NCI-H2029 treated with DMSO at 0.1 percent for 48 hours (cell line): ENCODE measurements around the gene PRRC1.
A peak's percentile ranks its signal among the peaks of the same experiment; 100 is the strongest.
"Not testable (repeated sequence)": the region's sequence is repeated elsewhere in the genome, so short reads cannot be mapped to it uniquely, and the experiment has no call there.

ENCODE experiments used
- DNase-seq: peaks from one replicate; lab custom pipeline; 2025; lab: John Stamatoyannopoulos, UW

Gene PRRC1

GRCh38 chr5:127517480-127518318, at the start of gene PRRC1:
PRRC1 (plus strand) TSS chr5:127517640; CDS start chr5:127523480, 5,840 bp downstream.
- peak; percentile 71 for DNase-seq

DNA sequence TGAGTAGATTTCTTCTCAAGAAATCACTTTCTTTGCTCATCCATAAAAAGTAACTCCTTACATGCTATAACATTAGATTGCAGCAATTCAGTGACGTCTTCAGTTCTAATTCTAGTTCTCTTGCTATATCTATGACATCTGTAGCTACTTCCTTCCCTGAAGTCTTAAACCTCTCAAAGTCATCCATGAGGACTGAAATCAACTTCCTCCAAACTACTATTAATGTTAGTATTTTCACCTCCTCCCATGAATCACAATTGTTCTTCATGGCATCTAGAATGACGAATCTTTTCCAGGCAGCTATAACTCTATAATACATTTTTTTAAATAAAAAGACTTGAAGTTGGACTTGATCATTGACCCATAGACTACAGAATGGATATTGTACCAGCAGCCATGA, 46.2 kb upstream of the PRRC1 start:
- no peak for DNase-seq

DNA sequence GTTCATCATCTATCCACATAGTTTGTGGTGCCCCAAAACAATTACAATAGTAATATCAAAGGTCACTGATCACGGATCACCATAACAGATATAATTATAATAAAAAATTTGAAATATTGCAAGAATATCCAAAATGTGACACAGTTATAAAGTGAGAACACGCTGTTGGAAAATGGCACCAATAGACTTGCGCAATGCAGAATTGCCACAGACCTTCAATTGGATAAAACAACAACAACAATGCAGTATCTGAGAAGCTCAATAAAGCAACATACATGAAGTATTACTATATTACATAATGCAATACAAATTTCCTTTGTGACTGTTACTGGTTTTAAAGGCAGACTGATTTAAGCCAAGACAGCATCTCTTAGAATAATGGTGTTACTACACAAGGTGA, 44.7 kb upstream of the PRRC1 start:
- no peak for DNase-seq

DNA sequence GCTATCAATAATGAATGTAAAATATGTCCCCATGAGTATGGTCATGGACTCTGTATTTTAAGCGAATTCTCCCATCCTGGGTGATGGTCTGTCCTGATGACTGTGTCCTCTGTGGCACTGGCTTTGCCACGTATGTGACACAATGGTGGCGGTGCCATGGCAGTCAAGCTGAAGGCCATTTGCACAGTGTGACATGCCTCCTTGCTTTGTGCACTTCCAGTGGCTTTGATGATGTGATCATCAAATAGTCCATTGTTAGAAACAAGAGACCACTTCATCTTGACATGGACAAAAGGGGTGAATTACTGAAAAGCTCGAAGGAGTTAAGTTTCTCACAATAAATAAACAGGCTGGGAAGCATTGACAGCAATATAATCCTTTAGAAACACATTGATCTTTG, 31.0 kb upstream of the PRRC1 start:
- no peak for DNase-seq

DNA sequence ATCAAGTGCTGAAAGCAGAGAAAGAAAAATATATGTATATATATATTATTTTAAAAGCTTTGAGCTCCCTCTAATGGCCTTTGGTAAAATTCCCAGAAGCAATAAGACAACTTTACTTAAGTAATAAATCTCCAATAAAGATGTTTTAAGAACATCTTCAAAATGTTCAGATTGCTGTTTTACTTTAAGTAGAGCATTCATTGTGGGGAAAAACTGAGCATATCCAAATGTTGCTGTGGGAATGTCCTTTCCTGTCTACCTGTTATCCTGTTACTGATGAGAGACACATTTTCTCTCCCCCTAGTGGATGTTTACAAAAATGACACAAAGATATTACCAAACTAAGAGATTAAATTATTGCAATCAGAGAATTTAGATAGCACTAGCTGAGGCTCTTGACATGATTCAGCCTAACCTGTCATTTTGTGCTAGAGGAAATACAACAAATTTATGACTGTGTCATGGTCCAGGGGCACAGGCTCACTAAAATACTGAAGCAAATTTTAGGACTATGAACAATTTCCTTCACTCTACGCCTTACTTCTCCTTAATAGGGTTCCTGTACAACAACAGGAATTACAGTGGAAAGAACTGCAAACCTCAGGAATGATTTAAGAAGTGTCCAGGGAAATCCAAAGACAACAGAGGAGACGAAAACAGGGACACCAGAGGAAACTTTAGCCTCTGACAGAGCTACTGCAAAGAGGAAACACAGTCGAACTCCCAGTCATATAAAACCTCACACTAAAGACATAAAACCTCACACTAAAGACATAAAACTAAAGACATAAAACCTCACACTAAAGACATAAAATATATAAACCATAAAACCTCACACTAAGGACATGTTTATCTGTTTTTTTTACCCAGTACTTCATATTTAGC, 24.3 kb upstream of the PRRC1 start:
- DNase-seq = peak; percentile 68

DNA sequence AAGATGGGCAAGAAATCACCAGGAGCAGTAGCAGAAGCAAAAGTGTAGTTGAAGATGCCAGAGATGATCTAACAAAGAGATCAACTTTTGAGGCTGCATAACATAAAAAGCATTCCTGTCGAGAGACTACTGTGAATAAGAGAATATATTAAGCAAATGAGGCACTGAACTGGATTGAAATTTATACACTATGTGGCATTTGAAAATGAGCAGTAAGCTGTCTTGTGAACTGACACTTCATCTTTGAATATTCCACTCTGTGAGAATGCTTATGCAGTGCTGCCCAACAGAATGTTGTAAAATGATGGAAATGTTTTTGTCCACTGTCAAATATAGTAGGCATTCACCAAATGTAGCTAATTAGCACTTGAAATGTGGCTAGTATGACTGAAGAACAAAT, 18.9 kb upstream of the PRRC1 start:
- DNase-seq = no peak

DNA sequence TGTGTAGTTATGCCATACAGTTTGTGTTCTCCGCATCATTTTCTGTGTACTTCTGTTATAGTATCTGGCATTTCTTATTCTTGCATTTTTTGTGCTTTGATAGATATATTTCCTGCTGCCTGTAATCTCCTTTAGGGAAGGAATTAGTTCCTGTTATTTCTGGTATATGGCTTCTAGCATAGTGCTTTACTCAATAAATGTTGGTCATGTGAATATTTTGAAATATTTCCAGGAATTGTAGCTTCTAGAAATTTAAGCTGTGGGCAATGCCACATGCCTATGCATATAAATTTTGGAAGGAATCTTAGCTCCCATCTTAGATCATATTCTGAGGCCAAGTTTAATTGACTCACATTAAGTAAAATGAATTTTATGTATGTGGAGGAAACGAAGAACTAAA, 11.5 kb upstream of the PRRC1 start:
- DNase-seq = no peak

GRCh38 chr5:127506616-127507015, 10.8 kb upstream of the PRRC1 start:
- DNase-seq = no peak

- DNase-seq = no peak
Measured at GRCh38 chr5:127508644-127509373, 8.6 kb upstream of the PRRC1 start.

DNA sequence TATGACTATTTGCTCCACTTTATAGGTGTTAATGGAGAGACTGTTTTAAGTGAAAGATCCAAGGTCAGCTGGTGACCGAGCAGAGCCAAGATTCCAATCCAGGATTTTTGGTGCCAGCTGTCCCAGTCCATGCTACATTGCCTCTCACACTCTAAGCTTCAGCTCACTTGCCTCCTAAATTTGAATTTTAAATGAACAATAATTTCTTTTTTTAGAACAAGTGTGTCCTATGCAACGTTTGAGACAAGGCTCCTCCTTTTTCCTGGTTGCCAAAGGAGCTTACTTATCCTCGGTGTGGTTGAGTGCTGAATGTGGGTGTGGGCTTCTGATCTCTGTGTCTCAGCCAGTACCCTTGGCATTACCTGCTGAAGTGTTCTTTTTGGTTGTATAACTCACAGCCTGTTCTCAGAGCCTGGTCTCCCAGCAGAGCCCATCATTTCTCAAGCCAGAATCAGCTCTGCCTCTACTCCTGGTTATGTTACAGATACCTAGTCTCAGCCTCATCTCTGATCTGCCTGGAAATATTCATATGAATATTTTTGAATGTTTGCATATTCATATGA, 4.0 kb upstream of the PRRC1 start:
- DNase-seq = no peak

DNA sequence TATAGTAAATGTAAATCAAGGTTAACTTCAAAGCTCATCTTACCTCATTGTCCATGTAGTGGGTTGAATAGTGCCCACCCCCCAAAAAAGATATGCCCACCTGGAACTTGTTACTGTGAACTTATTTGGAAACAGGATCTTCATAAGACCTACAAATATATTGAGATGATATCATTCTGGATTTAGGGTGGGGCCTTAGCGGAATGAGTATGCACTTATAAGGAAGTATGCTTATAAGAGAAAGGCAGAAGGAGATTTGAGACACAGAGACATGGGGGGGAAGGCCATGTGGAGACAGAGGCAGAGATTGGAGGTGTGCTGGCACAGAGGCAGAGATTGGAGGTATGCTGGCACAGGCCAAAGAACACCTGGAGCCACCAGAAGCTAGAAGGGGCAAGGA, 2.6 kb upstream of the PRRC1 start:
- no peak for DNase-seq

DNA sequence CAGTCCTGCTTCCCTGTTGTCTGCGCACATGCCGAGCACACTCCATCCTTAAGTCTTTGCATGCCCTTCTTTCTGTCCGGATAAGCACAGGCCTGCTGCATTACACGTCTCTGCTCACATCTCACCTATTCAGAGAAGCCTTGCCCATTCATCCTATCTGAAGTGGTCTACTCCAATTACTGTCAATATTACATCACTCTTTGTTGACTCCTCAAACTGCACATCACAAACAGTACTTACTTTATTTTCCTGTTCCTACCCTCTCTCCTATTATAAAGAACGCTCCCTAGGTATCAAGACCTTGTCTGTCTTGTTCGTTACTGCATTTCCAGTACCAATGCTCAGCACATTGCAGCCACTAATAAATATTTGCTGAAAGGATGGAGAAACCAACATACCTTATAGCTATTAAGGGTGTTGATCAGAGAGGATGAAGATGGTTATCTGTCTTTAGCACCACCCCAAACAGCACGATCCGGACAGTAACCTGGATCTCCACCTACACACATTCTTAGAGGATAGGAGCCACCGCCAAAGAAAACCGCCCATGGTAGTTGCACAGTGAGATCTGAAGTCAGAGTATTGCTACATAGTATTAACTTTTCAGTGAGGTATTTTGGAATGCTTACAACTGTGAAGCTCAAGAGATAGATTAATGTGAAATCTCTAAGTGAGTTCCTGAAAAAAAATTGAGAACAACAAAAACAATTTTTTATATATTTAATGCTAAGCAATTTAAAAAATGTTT, 1.6 kb upstream of the PRRC1 start:
- DNase-seq = peak; percentile 84

GRCh38 chr5:127517110-127517479, 345 bp upstream of the PRRC1 start:
- peak; percentile 71 for DNase-seq

DNA sequence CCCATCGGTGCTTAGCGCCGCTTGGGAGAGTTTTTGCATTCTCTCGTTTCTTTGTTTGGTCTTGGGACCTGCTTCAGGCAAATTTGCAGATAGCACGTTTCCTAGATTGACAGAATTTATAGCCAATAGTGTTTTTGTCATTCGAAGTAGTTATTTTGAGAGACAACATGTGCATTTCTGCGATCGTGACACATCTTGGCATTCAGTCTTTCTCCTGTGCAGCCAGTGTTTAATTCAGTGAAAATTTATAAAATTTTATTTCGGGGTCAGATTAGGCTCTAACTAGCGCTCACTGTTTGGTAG, 830 bp downstream of the PRRC1 start:
- DNase-seq = no peak

- DNase-seq = no peak
Measured at GRCh38 chr5:127519527-127519926, 2.1 kb downstream of the PRRC1 start.

- DNase-seq = no peak
Measured at GRCh38 chr5:127521138-127521770, 3.8 kb downstream of the PRRC1 start.

GRCh38 chr5:127525181-127525580, 7.7 kb downstream of the PRRC1 start:
- no peak for DNase-seq

DNA sequence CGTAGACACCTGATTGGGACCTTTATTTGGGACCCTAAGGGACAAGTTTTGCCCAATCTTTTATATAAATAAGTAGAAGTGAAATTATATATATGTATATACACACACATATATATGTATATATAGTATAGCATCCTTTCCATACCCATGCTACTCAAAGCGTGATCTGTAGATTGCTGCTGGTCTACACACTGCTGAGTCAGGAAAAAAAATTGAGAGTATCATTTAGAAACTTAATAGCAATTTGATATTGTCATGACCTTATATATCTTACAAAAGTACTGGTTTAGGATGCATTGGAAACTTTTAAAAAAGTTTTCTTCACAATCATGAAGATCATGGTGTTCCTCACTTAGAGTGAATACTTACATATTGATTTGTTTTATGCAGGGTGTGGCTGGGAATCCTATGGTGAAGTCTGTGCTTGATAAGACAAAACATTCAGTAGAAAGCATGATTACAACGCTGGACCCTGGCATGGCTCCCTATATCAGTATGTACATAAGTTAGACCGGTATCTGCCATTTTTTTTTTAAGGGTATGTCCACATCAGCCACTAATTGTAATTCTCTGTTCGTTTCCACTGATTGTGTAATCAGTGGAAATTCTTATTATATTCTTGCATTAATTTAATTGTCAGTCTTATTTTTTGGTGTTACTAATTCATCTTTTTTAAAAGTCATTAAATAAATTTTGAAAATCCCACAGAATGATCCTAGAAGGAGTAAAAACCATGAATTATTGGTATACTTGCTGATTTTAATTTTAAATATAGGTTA, 12.7 kb downstream of the PRRC1 start:
- DNase-seq = no peak

DNA sequence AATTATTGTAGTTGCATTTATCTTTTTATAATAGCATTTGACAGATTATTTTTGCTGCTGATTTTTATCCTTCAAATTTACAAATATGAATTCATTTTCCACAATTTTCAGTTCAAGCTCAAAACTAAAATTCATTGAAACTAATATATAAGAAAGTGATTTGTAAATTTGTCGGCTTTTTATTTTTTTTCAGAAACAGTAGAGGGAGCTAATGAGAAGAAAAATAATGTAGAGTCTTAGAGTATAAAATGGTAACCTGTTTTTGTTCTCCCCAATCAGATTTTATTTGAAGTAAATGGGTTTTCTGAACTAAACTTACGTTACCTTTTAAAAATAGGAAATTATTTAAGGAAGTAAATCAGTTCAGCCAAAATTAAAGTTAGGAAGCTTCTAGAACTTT, 19.2 kb downstream of the PRRC1 start:
- DNase-seq = no peak

- DNase-seq = not testable (repeated sequence)
Measured at GRCh38 chr5:127540553-127540952, 23.1 kb downstream of the PRRC1 start.
